ENCODE results near the gene UCK1. TPM values are rescaled to one million over a fixed set of nuclear protein-coding genes. Genes with fewer than 3 reads are reported as not detected.

The UCK1 gene
- total and polyA plus RNA-seq, 10 of the 15 experiments (the other 5 are each of a cell fraction or from before 2014, with no cell fraction given): 0.31 to 27.0 (median 18.7) TPM

GRCh38 chr9:131530546-131530919 is 530 bp downstream of the UCK1 start:
- Histone ChIP-seq H2AFZ (ENCODE audit: control insufficient read depth, low read depth, low read length) (peak overlapping the region; percentile 29; the same call in 1 of the 2 replicates), H3K27me3 (replicated peaks in 1 of 2; ENCODE audit: control insufficient read depth in 2 of 2, insufficient read depth in 2 of 2, low read length in 1 of 2) (no peaks in the 10 kb centered on the region), H3K9me3 (replicated peaks; ENCODE audit: control insufficient read depth, insufficient read depth, low read length) (no peaks in the 10 kb centered on the region), H3K36me3 (ENCODE audit: control insufficient read depth in 2 of 2, insufficient read depth in 2 of 2, low read length in 1 of 2) (peaks cover 2 to 5% of the 10 kb centered on the region in 2 experiments; a peak in 2 of 4 replicates), H3K9ac (ENCODE audit: control insufficient read depth, insufficient read depth, low read length) (peak overlapping the region; percentile 83), H3K4me1 (ENCODE audit: control insufficient read depth, insufficient read depth, low read length) (peaks cover 4% of the 10 kb centered on the region), H3K4me3 (peak overlapping the region; percentile 81), H3K4me2 (ENCODE audit: control insufficient read depth, insufficient read depth) (peak overlapping the region; percentile 68), H3K79me2 (ENCODE audit: control insufficient read depth, insufficient read depth, low read length) (peaks cover 11% of the 10 kb centered on the region), H4K20me1 (ENCODE audit: control insufficient read depth, insufficient read depth) (no peaks in the 10 kb centered on the region), H3K27ac (ENCODE audit: control insufficient read depth, insufficient read depth) (peak overlapping the region; percentile 65)
- CTCF ChIA-PET: no interaction called here
- SMC1A ChIA-PET (ENCODE audit: uncharacterized antibody, unreplicated experiment): no interaction called here
- no peak for FAIRE-seq
- DNase-seq (ENCODE audit: low read depth, low spot score): no peak
- RAD21 ChIA-PET (ENCODE audit: unreplicated experiment): no interaction called here
- WGBS (ENCODE audit: insufficient coverage, insufficient replicate concordance, low lambda C conversion rate, missing lambda C conversion rate): 2% methylated on average over 23 of the region's 29 CpGs
- in situ Hi-C loops (cut with MboI): no loop called here
- BruUV-seq (replicated peaks): no TSS peak
- ATAC-seq: peak; percentile 55
- intact Hi-C loops (cut with micrococcal nuclease; ENCODE audit: unreplicated experiment): loop anchor here (2.0 to 10.0 kb wide), 2 partner anchors 28 to 214 kb away; partner anchors contain the start of genes POMT1 and RAPGEF1
- POLR2A ChIA-PET: no interaction called here
- TF ChIP-seq BMI1 (IDR thresholded peaks at IDR 0.05; ENCODE audit: borderline replicate concordance) (no peak), CHD4 (IDR thresholded peaks at IDR 0.05) (no peak), SKIL (IDR thresholded peaks at IDR 0.05; ENCODE audit: low read depth, poor library complexity, severe bottlenecking) (no peak), RAD21 (IDR thresholded peaks at IDR 0.05; ENCODE audit: insufficient read depth, low read depth, low read length) (peak; percentile 26; the same call in 1 of the 2 replicates), FOS (IDR thresholded peaks at IDR 0.05; ENCODE audit: borderline replicate concordance, extremely low read depth, insufficient read length) (no peak), CUX1 (IDR thresholded peaks at IDR 0.05; ENCODE audit: insufficient replicate concordance, low read depth, low read length) (no peak), ZNF274 (IDR thresholded peaks at IDR 0.05; ENCODE audit: insufficient read depth, insufficient read length) (no peak), USF2 (IDR thresholded peaks at IDR 0.05; ENCODE audit: borderline replicate concordance, low read depth, low read length) (no peak), E2F4 (IDR thresholded peaks at IDR 0.05; ENCODE audit: low read depth, low read length) (no peak), ZNF217 (IDR thresholded peaks at IDR 0.05) (no peak), POLR2A (IDR thresholded peaks at IDR 0.05; ENCODE audit: low read depth, low read length) (no peak), TCF3 (IDR thresholded peaks at IDR 0.05; ENCODE audit: borderline replicate concordance, insufficient read depth, low read depth, low read length) (no peak), SREBF2 (IDR thresholded peaks at IDR 0.05; ENCODE audit: low read length) (no peak), ASH2L (IDR thresholded peaks at IDR 0.05; ENCODE audit: borderline replicate concordance, low read depth) (no peak)
